Ishikawa (cell line): ENCODE results near the gene ARMC8.

ENCODE experiments used
- CEBPB ChIP-seq: IDR thresholded peaks from 2 replicates; pipeline ENCODE4 v1.6.1; 2012
- CREB1 ChIP-seq: IDR thresholded peaks from 2 replicates; pipeline ENCODE4 v1.6.1; 2012; ENCODE audit warnings: low read depth
- EGR1 ChIP-seq: IDR thresholded peaks from 2 replicates; pipeline ENCODE4 v1.6.1; 2012
- EP300 ChIP-seq: IDR thresholded peaks from 2 replicates; pipeline ENCODE4 v1.6.1; 2012; ENCODE audit warnings: borderline replicate concordance
- FOXM1 ChIP-seq: IDR thresholded peaks from 2 replicates; pipeline ENCODE4 v1.6.1; 2012; ENCODE audit warnings: low read depth, borderline replicate concordance
- MAX ChIP-seq: IDR thresholded peaks from 2 replicates; pipeline ENCODE4 v1.6.1; 2012
- NFIC ChIP-seq: IDR thresholded peaks from 2 replicates; pipeline ENCODE4 v1.6.1; 2012
- RAD21 ChIP-seq: IDR thresholded peaks from 2 replicates; pipeline ENCODE4 v1.6.1; 2012; ENCODE audit warnings: low read depth
- REST ChIP-seq: IDR thresholded peaks from 2 replicates; pipeline ENCODE4 v1.6.1; 2012; ENCODE audit warnings: low read depth, mild to moderate bottlenecking
- TAF1 ChIP-seq: IDR thresholded peaks from 2 replicates; pipeline ENCODE4 v1.6.1; 2012; ENCODE audit warnings: low read depth, mild to moderate bottlenecking
- TCF12 ChIP-seq: IDR thresholded peaks from 2 replicates; pipeline ENCODE4 v1.6.1; 2012; ENCODE audit warnings: low read depth
- TEAD4 ChIP-seq: IDR thresholded peaks from 2 replicates; pipeline ENCODE4 v1.6.1; 2012
- USF1 ChIP-seq: IDR thresholded peaks from 2 replicates; pipeline ENCODE4 v1.6.1; 2012
- YY1 ChIP-seq: IDR thresholded peaks from 2 replicates; pipeline ENCODE4 v1.6.1; 2012; ENCODE audit warnings: low read depth
- ZBTB7A ChIP-seq: IDR thresholded peaks from 2 replicates; pipeline ENCODE4 v1.6.1; 2012; ENCODE audit warnings: low read depth

ARMC8 gene

GRCh38 chr3:138296639-138297038 lies 109.5 kb downstream of the ARMC8 start:
- no peak for TF ChIP-seq TCF12
- TF ChIP-seq MAX = no peak
- no peak for TF ChIP-seq EP300
- TF ChIP-seq NFIC = no peak
- no peak for TF ChIP-seq CEBPB
- no peak for TF ChIP-seq REST
- no peak for TF ChIP-seq TAF1
- no peak for TF ChIP-seq RAD21
- TF ChIP-seq TEAD4 = no peak
- TF ChIP-seq FOXM1 = no peak
- TF ChIP-seq ZBTB7A = no peak
- no peak for TF ChIP-seq YY1
- TF ChIP-seq CREB1 = no peak
- TF ChIP-seq USF1 = no peak
- TF ChIP-seq EGR1 = no peak

- TF ChIP-seq RAD21 (no peak), TEAD4 (no peak), EP300 (no peak), MAX (no peak), CEBPB (no peak), TCF12 (no peak), NFIC (no peak), FOXM1 (no peak), ZBTB7A (no peak), YY1 (no peak), REST (no peak), EGR1 (no peak), TAF1 (no peak), USF1 (no peak), CREB1 (no peak)
Measured at GRCh38 chr3:138297059-138297607, 110.0 kb downstream of the ARMC8 start.

- TF ChIP-seq TCF12 (no peak), NFIC (no peak), CREB1 (no peak), RAD21 (no peak), MAX (no peak), CEBPB (no peak), TAF1 (no peak), YY1 (no peak), EP300 (no peak), TEAD4 (no peak), FOXM1 (no peak)
Measured at GRCh38 chr3:138297876-138298275, 110.8 kb downstream of the ARMC8 start.

GRCh38 chr3:138300647-138301046 lies 113.5 kb downstream of the ARMC8 start:
- TF ChIP-seq TCF12 (no peak), ZBTB7A (no peak), TAF1 (no peak), EP300 (no peak), REST (no peak), EGR1 (no peak), CEBPB (no peak), RAD21 (no peak), USF1 (no peak), NFIC (no peak), CREB1 (no peak), TEAD4 (no peak), MAX (no peak), FOXM1 (no peak)
